Calu3 (cell line): ENCODE results near the gene XDH. TPM values are rescaled to one million over a fixed set of nuclear protein-coding genes. Genes with fewer than 3 reads are reported as not detected.

Experiments used
- BruUV-seq: library from RNA; stranded (reverse); fragments of 400-500 nt; replicated peaks from 2 replicates; lab custom pipeline; 2021; lab: Mats Ljungman, UMichigan
- CTCF ChIA-PET: fragments of 300-600 bp; sonication (Branson Sonifier 250); formaldehyde crosslinking; loops from one replicate; lab custom pipeline; 2022; ENCODE audit warnings: antibody characterized with exemption; lab: Charles Lee
- DNase-seq: peaks from one replicate; pipeline ENCODE4 v3.0.0; 2022
- H3K27ac Mint-ChIP-seq: one replicate; pipeline ENCODE4 v1.8.0; 2022; ENCODE audit warnings: mixed read lengths; ENCODE audit not compliant: unreplicated experiment
- H3K27me3 Mint-ChIP-seq: one replicate; pipeline ENCODE4 v1.8.0; 2022; ENCODE audit warnings: mixed read lengths; ENCODE audit not compliant: unreplicated experiment
- H3K36me3 Mint-ChIP-seq: one replicate; pipeline ENCODE4 v1.8.0; 2022; ENCODE audit warnings: mild to moderate bottlenecking, moderate library complexity, mixed read lengths; ENCODE audit not compliant: insufficient read depth, unreplicated experiment
- H3K4me1 Mint-ChIP-seq: one replicate; pipeline ENCODE4 v1.8.0; 2022; ENCODE audit warnings: mild to moderate bottlenecking, low read depth, mixed read lengths; ENCODE audit not compliant: unreplicated experiment
- H3K4me3 Mint-ChIP-seq: one replicate; pipeline ENCODE4 v1.8.0; 2022; ENCODE audit warnings: mild to moderate bottlenecking, low read depth, moderate library complexity, mixed read lengths; ENCODE audit not compliant: unreplicated experiment
- H3K9me3 Mint-ChIP-seq: one replicate; pipeline ENCODE4 v1.8.0; 2022; ENCODE audit warnings: low read depth, mixed read lengths; ENCODE audit not compliant: unreplicated experiment
- intact Hi-C: fragments of 100-400 bp; cut with micrococcal nuclease; formaldehyde crosslinking; loops from one replicate; pipeline ENCODE4 v1.10.0; 2022; ENCODE audit not compliant: unreplicated experiment
- total RNA-seq: library from RNA; stranded (reverse); gene quantifications from 2 replicates; pipeline ENCODE4 v1.2.3, GENCODE V29; 2022
- TF ChIP-seq, protein P1 (sequence below): fragments of 200-600 bp; IDR thresholded peaks from one replicate; pipeline ENCODE4 v1.8.0; 2022; ENCODE audit warnings: antibody characterized with exemption; ENCODE audit not compliant: unreplicated experiment

The XDH gene
- total RNA-seq, 1 experiment from 2014 or later, result 4.2 TPM

- intact Hi-C loops, result no loop called here
- CTCF ChIA-PET, result no interaction called here
- H3K9me3 Mint-ChIP-seq, result peaks cover 3% of the 10 kb centered on the region
- no peaks in the 10 kb centered on the region for H3K27me3 Mint-ChIP-seq
- H3K36me3 Mint-ChIP-seq, result no peaks in the 10 kb centered on the region
- BruUV-seq, result no TSS peak
- no peak overlapping the region for H3K4me3 Mint-ChIP-seq
- H3K27ac Mint-ChIP-seq, result no peak overlapping the region
- H3K4me1 Mint-ChIP-seq, result peaks cover 20% of the 10 kb centered on the region
- no peak for DNase-seq
- TF ChIP-seq, protein P1, sequence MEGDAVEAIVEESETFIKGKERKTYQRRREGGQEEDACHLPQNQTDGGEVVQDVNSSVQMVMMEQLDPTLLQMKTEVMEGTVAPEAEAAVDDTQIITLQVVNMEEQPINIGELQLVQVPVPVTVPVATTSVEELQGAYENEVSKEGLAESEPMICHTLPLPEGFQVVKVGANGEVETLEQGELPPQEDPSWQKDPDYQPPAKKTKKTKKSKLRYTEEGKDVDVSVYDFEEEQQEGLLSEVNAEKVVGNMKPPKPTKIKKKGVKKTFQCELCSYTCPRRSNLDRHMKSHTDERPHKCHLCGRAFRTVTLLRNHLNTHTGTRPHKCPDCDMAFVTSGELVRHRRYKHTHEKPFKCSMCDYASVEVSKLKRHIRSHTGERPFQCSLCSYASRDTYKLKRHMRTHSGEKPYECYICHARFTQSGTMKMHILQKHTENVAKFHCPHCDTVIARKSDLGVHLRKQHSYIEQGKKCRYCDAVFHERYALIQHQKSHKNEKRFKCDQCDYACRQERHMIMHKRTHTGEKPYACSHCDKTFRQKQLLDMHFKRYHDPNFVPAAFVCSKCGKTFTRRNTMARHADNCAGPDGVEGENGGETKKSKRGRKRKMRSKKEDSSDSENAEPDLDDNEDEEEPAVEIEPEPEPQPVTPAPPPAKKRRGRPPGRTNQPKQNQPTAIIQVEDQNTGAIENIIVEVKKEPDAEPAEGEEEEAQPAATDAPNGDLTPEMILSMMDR, result no peak
Observed at GRCh38 chr2:31398881-31399280, 15.7 kb downstream of the XDH start.

DNA sequence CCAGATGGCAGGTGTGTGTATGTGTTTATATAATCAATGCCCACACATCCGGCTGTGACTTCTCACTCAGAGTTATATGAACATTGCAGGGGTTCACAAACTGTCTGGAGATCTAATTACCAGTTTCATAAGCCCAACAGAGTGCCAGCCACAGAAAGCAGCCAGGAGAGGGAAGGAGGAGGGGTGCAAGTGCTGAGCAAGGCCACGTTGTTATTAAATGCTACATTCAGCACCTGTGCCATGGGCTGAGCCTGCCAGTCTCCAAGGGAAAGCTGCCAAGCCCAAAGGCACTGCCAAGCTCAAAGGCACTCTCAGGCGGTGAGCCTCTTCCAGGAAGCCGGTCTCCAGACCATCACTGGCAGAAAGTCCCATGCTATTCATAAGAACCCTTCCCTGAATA lies 17.4 kb downstream of the XDH start:
- CTCF ChIA-PET, result no interaction called here
- TF ChIP-seq, protein P1, result no peak
- no peak for DNase-seq
- Mint-ChIP-seq H3K27me3 (no peaks in the 10 kb centered on the region), H3K36me3 (no peaks in the 10 kb centered on the region), H3K27ac (no peak overlapping the region), H3K9me3 (peaks cover 3% of the 10 kb centered on the region), H3K4me1 (peaks cover 11% of the 10 kb centered on the region), H3K4me3 (no peak overlapping the region)
- BruUV-seq, result no TSS peak
- intact Hi-C loops, result no loop called here

- CTCF ChIA-PET, result interaction anchor here (1.7 kb wide), 1 partner anchor 11 kb away, joined by 4 read pairs; no protein-coding TSS in a partner anchor
- no peak overlapping the region for H3K27ac Mint-ChIP-seq
- intact Hi-C loops, result no loop called here
- BruUV-seq, result no TSS peak
- H3K4me1 Mint-ChIP-seq, result peaks cover 6% of the 10 kb centered on the region
- H3K4me3 Mint-ChIP-seq, result no peak overlapping the region
- H3K9me3 Mint-ChIP-seq, result peaks cover 5% of the 10 kb centered on the region
- peaks cover 2% of the 10 kb centered on the region for H3K36me3 Mint-ChIP-seq
- DNase-seq, result no peak
- TF ChIP-seq, protein P1, result no peak
- no peaks in the 10 kb centered on the region for H3K27me3 Mint-ChIP-seq
Observed at GRCh38 chr2:31390324-31390723, 24.2 kb downstream of the XDH start.

DNA sequence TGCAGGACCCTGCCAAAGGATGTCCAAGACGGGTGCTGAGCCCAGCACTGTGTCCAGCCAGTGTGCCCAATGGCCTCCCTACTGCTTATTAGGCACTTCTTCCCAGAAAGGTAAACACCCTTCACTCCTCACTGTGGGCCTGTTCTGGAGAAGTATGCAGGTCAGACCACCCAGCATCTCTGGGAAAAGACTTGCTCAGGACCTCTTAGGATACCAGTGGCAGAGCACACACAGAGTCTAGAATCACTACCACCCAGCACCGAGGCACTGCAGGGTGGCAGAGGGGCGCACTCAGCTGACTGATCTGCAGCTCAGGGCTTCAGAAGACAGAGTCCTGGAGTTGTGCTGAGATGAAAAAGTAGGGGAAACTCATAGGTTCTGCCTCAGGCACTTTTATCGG lies 25.8 kb downstream of the XDH start:
- BruUV-seq, result no TSS peak
- Mint-ChIP-seq H3K4me3 (no peak overlapping the region), H3K4me1 (peaks cover 21% of the 10 kb centered on the region), H3K27me3 (no peaks in the 10 kb centered on the region), H3K27ac (no peak overlapping the region), H3K36me3 (peaks cover 11% of the 10 kb centered on the region), H3K9me3 (peaks cover 2% of the 10 kb centered on the region)
- DNase-seq, result no peak
- intact Hi-C loops, result no loop called here
- CTCF ChIA-PET, result interaction anchor here (1.7 kb wide), 1 partner anchor 13 kb away, joined by 4 read pairs; no protein-coding TSS in a partner anchor
- TF ChIP-seq, protein P1, result no peak
